ENCODE results near the gene SAMD11. TPM values are rescaled to one million over a fixed set of nuclear protein-coding genes. Genes with fewer than 3 reads are reported as not detected.
A peak's percentile ranks its signal among the peaks of the same experiment; 100 is the strongest.
"Not testable (repeated sequence)": the region's sequence is repeated elsewhere in the genome, so short reads cannot be mapped to it uniquely, and the experiment has no call there.

The SAMD11 gene
- total RNA-seq, 1 experiment from 2014 or later: 32.7 TPM

DNA sequence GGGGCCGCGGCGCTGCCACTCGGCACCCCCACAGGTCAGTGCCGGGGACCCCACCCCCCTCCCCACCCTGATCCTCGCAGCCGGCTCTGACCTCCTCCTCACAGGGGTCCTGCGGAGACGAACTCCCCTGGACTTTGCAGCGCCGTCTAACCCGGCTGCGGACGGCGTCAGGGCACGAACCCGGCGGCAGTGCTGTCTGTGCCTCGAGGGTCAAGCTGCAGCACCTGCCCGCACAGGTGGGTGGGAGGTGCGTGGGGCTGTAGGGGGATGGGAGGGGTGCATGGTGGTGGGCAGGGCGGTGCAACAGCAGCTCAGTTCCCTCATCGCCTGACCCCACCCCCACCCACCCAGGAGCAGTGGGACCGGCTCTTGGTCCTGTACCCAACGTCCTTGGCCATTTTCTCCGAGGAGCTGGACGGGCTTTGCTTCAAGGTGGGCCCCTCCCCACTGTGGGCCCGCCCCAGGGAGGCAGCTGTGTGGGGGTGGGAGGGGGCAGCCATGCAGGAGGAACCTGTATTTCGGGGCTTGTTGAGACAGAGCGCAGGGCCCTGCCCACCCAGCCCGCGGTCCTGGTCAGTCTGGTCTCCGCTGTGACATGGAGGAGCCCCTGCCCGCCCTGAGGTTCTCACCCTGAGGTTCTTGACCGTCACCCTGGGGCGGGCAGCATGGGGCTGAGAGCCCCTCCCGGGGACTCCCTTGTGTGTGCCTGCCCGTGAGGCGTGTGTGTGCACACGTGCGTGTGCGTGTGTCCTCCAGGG, 47.4 kb downstream of the SAMD11 start:
- no peak for DNase-seq
- H3K4me3 ChIP-seq: no peak overlapping the region

DNA sequence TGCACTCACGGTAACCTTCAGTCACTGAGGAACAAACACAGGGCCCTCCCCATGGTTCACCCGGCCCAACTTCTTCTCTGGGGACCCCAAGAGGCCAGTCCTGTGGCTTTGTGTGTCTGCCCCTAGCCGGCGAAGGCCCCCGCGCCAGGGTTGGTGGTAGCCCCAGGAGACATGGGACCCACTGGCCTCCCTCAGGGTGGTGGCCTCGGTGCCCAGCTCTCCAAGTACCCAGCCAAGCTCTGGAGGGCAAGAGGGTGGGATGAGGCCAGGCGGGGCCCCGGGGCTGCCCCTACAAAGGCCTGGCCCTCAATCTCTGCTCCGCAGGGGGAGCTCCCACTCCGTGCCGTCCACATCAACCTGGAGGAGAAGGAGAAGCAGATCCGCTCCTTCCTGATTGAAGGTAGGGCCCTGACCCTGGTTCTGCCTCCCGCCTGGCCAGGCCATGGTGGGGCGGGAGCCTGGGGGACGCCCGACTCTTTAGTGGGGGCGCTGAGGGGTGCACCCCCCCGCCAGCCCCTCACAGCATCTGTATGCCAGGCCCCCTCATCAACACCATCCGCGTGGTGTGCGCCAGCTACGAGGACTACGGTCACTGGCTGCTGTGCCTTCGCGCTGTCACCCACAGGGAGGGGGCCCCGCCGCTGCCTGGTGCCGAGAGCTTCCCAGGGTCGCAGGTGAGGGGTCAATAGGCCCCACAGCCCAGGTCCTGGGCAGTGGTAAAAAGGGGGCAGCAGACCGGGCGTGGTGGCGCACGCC, 48.2 kb downstream of the SAMD11 start:
- DNase-seq: no peak
- H3K36me3 ChIP-seq: no peaks in the 10 kb centered on the region
- H3K4me3 ChIP-seq: no peak overlapping the region
- no peaks in the 10 kb centered on the region for H3K9me3 ChIP-seq
- no peaks in the 10 kb centered on the region for H3K27me3 ChIP-seq

More for the DNA sequence above, 47.4 kb downstream of the SAMD11 start:
- Histone ChIP-seq H3K36me3 (no peaks in the 10 kb centered on the region), H3K9me3 (no peaks in the 10 kb centered on the region), H3K27me3 (no peaks in the 10 kb centered on the region)

DNA sequence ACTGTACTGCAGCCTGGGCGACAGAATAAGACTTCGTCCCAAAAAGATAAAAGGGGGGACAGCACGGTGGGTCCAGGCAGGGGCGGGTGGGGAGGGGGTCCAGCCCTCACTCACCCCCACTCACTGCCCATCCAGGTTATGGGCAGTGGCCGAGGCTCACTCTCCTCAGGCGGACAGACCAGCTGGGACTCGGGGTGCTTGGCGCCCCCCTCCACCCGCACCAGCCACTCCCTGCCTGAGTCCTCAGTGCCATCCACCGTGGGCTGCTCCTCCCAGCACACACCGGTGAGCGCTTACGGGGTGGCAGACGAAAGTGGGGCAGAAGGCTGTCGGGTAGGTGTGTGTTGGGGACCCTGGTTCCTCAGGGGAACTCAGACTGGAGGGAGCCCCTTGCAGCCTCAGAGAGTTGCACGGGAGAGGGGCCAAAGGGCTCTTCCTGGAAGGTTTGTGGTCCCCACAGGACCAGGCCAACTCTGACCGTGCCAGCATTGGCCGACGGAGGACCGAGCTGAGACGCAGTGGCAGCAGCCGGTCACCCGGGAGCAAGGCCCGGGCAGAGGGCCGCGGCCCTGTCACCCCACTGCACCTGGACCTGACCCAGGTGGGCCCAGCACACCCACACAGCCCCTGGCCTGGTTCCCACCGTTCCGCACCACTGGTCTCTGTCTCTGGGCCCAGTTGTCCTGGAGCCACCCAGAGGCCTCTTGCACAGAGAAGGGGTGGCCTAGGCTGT, 49.2 kb downstream of the SAMD11 start:
- DNase-seq: no peak
- no peak overlapping the region for H3K4me3 ChIP-seq
- H3K36me3 ChIP-seq: no peaks in the 10 kb centered on the region
- H3K9me3 ChIP-seq: no peaks in the 10 kb centered on the region
- no peaks in the 10 kb centered on the region for H3K27me3 ChIP-seq

DNA sequence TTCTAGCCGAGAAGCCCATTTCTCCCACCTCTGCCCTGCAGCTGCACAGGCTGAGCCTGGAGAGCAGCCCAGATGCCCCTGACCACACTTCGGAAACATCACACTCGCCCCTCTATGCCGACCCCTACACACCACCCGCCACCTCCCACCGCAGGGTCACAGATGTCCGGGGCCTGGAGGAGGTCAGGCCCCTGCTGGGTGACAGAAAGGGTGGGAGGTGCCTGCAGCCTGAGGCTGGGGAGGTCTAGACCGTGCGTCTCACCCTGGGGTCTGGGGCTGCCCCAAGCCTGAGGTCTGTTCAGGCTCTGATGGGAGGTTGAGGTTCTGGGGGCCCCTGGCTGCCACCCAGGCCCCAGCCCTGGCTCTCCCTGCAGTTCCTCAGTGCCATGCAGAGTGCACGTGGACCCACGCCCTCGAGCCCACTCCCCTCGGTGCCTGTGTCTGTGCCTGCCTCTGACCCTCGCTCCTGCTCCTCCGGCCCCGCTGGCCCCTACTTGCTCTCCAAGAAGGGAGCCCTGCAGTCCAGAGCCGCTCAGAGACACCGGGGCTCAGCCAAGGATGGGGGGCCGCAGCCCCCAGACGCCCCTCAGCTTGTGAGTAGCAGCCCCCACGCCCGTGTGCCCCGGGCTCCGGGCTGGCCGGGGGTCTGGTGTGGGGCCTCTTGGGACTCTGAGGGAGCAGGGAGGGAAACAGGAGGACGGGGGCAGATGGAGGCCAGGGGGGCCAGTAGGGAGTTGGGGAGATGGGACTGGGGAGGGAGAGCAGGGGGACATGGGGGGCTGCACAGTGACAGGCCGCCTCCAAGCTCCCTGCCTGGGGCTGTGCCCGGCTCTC, 50.0 kb downstream of the SAMD11 start:
- Histone ChIP-seq H3K4me3 (no peak overlapping the region), H3K36me3 (no peaks in the 10 kb centered on the region), H3K9me3 (no peaks in the 10 kb centered on the region), H3K27me3 (no peaks in the 10 kb centered on the region)
- no peak for DNase-seq

DNA sequence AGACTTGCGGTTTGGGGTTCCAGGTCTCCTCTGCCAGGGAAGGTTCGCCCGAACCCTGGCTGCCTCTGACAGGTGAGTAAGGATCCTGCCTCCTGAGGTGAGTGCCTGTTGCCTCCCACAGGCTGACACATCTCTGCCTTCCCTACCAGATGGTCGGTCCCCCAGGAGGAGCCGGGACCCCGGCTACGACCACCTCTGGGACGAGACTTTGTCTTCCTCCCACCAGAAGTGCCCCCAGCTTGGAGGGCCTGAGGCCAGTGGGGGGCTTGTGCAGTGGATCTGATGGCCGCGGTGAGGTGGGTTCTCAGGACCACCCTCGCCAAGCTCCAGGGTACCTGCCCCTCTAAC, 50.5 kb downstream of the SAMD11 start:
- H3K27me3 ChIP-seq: no peaks in the 10 kb centered on the region
- no peaks in the 10 kb centered on the region for H3K9me3 ChIP-seq
- no peak for DNase-seq
- no peak overlapping the region for H3K4me3 ChIP-seq
- no peaks in the 10 kb centered on the region for H3K36me3 ChIP-seq

DNA sequence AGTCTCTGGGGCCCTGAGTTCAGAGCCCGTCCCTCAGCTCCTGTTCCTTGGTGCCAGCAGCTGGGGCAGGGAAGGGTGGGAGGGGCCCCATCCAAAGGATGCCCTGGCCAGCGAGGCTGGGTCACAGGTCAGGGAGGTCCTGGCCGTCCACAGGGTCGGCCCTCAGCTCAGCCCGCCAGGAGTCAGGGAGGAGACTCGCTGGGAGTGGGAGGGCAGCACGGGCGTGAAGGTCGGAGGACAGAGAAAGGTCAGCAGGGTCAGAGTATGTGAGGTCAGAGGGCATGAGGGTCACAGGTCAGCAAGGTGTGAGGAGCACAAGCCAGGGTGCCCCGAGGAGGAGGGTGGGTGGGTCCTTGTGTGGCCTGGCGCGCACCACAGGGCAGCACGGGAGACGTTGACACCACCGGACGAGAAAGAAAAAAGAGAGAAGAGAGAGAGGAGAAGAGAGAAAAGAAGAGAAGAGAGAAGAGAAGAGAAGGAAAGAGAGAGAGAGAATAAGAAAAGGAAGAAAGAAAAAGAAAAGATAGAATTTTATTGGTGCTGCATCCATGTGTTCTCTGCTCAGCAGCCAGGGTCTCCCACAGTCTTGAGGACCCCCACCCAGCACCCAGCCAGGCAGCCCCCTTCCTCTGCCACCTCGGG, 51.1 kb downstream of the SAMD11 start:
- Histone ChIP-seq H3K36me3 (no peaks in the 10 kb centered on the region), H3K27me3 (no peaks in the 10 kb centered on the region), H3K4me3 (no peak overlapping the region), H3K9me3 (no peaks in the 10 kb centered on the region)
- no peak for DNase-seq

DNA sequence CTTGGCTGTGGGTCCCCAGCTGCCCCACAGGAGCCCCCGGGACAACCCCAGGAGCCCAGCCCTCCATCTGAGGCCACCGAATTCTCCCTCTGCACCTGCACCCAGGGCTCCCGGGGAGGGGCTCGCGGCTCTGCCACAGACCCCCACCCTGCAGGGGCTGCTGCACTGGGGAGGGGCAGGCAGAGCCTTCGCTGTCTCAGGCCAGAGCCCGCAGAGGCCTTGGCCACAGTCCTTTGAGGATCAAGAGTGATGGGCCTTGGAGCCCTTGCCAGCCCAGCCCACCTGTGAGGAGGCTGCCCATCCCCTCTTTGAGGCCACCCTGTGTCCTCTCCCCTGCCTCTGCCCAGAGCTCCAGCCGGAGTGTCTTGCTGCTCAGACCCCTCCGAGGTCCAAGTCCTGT, 51.6 kb downstream of the SAMD11 start:
- no peaks in the 10 kb centered on the region for H3K27me3 ChIP-seq
- H3K4me3 ChIP-seq: no peak overlapping the region; the same call in 1 of the 2 replicates
- no peak for DNase-seq
- H3K36me3 ChIP-seq: no peaks in the 10 kb centered on the region
- H3K9me3 ChIP-seq: no peaks in the 10 kb centered on the region

DNA sequence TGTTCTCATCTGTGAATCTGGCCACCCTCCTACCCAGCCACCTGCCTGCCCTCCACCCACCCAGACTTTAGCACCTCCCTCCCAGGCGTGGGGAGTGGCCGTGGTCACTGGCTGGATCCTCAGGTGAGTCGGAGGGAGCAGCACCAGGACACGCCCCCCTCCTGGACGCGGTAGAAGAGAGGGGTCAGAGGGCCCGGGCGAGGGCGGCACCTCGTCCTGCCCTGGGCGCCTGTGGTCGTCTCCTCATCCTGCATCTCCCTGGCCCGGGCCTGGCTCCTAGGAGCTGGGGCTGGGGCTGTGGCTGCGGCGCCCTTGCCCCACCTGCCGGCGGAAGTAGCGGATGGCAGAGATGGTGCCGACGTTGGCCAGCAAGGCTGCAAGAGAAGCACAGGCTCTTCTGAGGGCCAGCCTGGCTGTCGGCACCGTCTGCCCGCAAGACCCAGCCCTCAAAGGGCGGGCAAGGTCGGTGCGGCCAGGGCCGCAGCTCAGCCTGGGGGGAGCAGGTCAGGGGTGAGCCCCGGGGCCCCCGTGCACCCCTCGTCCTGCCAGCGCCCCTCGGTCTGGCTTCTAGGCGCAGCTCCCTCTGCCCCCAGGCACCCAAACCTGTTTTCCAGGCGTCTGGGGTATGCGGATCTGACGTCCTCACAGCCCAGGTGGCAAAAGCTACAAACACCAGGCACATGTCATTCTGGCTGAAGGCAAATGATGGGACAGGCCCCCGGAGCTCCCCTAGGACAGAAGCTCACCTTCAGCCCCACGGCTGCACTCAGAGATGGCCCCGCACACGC, 52.4 kb downstream of the SAMD11 start:
- no peaks in the 10 kb centered on the region for H3K9me3 ChIP-seq
- peak; percentile 79 for DNase-seq
- H3K36me3 ChIP-seq: no peaks in the 10 kb centered on the region
- H3K4me3 ChIP-seq: peak overlapping the region; percentile 48
- no peaks in the 10 kb centered on the region for H3K27me3 ChIP-seq

DNA sequence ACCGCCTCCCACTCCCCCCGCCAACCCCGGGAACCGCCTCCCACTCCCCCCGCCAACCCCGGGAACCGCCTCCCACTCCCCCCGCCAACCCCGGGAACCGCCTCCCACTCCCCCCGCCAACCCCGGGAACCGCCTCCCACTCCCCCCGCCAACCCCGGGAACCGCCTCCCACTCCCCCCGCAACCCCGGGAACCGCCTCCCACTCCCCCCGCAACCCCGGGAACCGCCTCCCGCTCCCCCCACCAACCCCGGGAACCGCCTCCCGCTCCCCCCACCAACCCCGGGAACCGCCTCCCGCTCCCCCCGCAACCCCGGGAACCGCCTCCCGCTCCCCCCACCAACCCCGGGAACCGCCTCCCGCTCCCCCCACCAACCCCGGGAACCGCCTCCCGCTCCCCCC, 53.1 kb downstream of the SAMD11 start:
- not testable (repeated sequence) for H3K4me3 ChIP-seq

DNA sequence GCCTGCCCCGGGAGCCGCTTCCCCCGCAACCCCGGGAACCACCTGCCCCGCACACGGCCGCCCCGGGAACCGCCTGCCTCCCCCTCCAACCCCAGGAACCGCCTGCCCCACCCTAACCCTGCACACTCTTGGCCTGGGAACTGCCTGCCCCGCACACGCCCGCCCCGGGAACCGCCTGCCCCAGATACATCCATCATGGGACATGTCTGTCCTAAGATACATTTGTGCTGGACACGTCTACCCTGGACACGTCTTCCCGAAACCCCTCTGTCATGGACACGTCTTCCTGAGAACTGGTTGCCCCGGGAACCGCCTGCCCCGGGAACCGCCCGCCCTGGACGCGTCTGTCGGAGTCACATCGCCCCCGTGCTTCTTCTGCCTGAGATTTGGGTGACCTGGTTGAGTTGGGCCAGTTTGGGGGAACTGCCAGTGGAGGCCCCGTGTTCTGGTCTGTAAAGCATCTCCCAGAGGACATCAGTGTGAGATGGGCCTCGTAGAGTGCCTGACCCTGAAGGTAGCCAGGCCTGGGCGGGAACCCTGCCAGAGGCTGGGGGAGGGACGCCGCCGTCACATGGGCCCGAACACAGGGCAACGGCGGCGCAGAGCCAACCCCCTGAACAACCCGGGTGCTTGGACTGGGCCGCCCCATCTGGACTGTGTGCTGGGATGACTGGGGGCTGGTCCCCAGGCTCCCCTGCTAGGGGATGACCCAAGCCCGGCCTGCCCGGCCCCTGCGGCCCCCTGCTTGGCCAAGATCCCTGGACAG, 54.5 kb downstream of the SAMD11 start:
- peak; percentile 22 for DNase-seq
- H3K9me3 ChIP-seq: no peaks in the 10 kb centered on the region
- H3K4me3 ChIP-seq: no peak overlapping the region
- H3K27me3 ChIP-seq: no peaks in the 10 kb centered on the region
- H3K36me3 ChIP-seq: no peaks in the 10 kb centered on the region

More for the DNA sequence above, 53.1 kb downstream of the SAMD11 start:
- H3K27me3 ChIP-seq, H3K36me3 ChIP-seq, H3K9me3 ChIP-seq: not testable (repeated sequence)
- DNase-seq: peak; percentile 42

DNA sequence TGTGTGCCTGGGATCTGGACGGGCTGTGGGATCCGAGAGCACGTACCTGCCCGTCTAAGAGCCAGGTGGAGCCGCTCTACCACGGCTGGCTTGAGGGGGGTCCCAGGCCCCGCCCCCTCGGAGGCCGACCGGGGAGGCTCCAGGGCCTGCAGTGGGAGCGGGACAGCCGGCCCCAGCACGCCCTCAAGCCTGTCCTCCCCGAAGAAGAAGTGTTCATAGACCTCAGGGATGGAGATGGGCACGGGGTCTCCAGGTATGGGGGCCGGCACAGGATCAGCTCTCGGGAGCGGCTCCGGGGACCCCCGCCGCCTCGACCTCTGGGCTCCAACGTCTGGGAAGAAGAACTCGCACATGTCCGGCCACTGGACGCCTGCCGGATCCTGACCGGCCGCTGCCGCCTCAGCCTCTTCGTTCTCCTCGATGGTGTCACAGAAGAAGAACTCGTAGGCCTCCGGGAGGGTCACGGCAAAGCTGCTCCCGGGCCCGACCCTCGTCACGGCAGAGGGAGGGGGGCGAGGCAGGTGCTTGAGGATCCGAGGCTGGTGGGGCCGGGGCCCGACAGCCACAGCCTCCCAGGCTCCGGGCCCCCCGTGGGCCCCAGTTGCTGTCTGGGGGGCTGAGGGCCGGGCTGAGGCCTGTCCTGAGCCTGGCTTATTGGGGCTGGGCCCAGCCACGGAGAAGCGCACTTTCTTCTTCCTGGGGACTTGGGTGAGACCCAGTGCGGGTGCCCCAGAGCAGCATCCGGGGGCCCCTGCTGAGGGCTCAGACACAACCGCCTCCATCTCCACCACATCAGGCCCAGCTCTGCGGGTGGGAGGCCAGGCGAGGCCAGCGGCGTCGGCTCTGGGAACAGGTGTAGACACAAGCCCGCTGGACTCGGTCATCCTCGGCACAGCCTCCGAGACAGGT, 55.4 kb downstream of the SAMD11 start:
- no peaks in the 10 kb centered on the region for H3K27me3 ChIP-seq
- no peak overlapping the region for H3K4me3 ChIP-seq
- DNase-seq: no peak
- no peaks in the 10 kb centered on the region for H3K36me3 ChIP-seq
- H3K9me3 ChIP-seq: no peaks in the 10 kb centered on the region

DNA sequence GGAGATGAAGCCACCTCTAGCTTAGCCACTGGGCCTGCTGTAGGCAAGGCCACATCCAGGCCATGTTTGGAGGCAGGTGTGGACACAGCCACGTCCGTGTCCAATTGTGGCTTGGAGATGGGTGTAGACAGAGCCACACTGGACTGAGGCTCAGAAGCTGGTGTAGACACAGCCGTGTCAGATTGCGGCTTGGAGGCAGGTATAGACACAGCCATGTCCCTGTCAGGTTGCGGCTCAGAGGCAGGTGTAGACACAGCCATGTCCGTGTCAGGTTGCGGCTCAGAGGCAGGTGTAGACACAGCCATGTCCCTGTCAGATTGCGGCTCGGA, 56.0 kb downstream of the SAMD11 start:
- no peak for DNase-seq
- Histone ChIP-seq H3K9me3 (no peaks in the 10 kb centered on the region), H3K27me3 (no peaks in the 10 kb centered on the region), H3K4me3 (no peak overlapping the region), H3K36me3 (no peaks in the 10 kb centered on the region)

DNA sequence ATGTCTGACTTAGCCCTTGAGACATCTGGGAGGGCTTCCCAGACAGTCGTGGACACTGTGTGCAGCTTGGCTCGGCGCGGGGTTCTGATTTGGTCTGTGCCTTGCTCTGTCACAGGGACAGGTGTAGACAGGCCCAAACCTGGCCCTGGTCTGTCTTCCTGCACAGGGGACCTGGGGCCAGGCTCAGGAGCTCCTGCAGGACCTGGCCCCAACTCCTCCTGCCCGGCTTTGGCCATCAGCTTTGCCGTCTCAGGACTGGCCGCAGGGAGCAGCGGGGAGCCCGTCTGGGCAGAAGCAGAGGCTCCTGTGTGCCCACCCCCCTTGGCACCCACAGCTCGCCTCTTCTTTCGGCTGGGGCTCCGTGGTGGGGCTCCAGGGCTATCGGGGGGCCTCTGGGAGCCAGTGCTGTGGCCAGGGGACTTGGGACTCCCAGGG, 56.4 kb downstream of the SAMD11 start:
- Histone ChIP-seq H3K9me3 (no peaks in the 10 kb centered on the region), H3K27me3 (no peaks in the 10 kb centered on the region), H3K4me3 (no peak overlapping the region), H3K36me3 (no peaks in the 10 kb centered on the region)
- no peak for DNase-seq

All from MG63 (cell line).